GM13976 (cell line): ENCODE measurements around the gene PDCD1.
"Not testable (repeated sequence)": the region's sequence is repeated elsewhere in the genome, so short reads cannot be mapped to it uniquely, and the experiment has no call there.

Experiments
- DNase-seq: peaks from one replicate; pipeline ENCODE4 v3.0.0; 2012; ENCODE audit warnings: low spot score
- CTCF ChIP-seq: IDR thresholded peaks from 2 replicates; pipeline ENCODE4 v1.5.1; 2012; ENCODE audit warnings: borderline replicate concordance, mild to moderate bottlenecking; ENCODE audit not compliant: insufficient read depth; ENCODE audit errors: extremely low read depth, missing control alignments, control extremely low read depth
- in situ Hi-C: fragments of 300-500 bp; cut with MboI; formaldehyde crosslinking; loops from one replicate; pipeline ENCODE4 v1.12.0; 2022; ENCODE audit warnings: low sequenced_read_pairs, mixed read lengths, inconsistent platforms; ENCODE audit not compliant: unreplicated experiment

Gene PDCD1

GRCh38 chr2:241837197-241837965 is 21.3 kb downstream of the PDCD1 start:
- no peak for DNase-seq
- in situ Hi-C loops, result no loop called here
- TF ChIP-seq CTCF, result no peak

GRCh38 chr2:241836292-241836691 is 22.4 kb downstream of the PDCD1 start:
- no peak for DNase-seq
- TF ChIP-seq CTCF, result no peak
- in situ Hi-C loops, result no loop called here

- TF ChIP-seq CTCF, result no peak
- in situ Hi-C loops, result no loop called here
- DNase-seq, result no peak
These were observed 23.1 kb downstream of the PDCD1 start for GRCh38 chr2:241835611-241836010.

- in situ Hi-C loops, result no loop called here
- no peak for TF ChIP-seq CTCF
- no peak for DNase-seq
These were observed 24.0 kb downstream of the PDCD1 start for GRCh38 chr2:241834527-241835210.

- in situ Hi-C loops, DNase-seq: not testable (repeated sequence)
These were observed 24.8 kb downstream of the PDCD1 start for GRCh38 chr2:241833756-241834526.

- no peak for DNase-seq
- TF ChIP-seq CTCF, result no peak
- in situ Hi-C loops, result no loop called here
These were observed 25.5 kb downstream of the PDCD1 start for GRCh38 chr2:241833101-241833663.

- TF ChIP-seq CTCF, result no peak
- in situ Hi-C loops, result no loop called here
- DNase-seq, result no peak
These were observed 31.3 kb downstream of the PDCD1 start for GRCh38 chr2:241827394-241827793.

- DNase-seq, result peak; percentile 27
- in situ Hi-C loops, result not testable (repeated sequence)
These were observed 34.9 kb downstream of the PDCD1 start for GRCh38 chr2:241823531-241824437.
